Chondrocyte (in vitro differentiated cells): ENCODE measurements around the gene EXOC3L1. TPM values are rescaled to one million over a fixed set of nuclear protein-coding genes. Genes with fewer than 3 reads are reported as not detected.

Source experiments
- DNase-seq: peaks from one replicate; pipeline ENCODE4 v3.0.0; 2021; ENCODE audit warnings: mixed read lengths, low spot score
- H3K27ac Mint-ChIP-seq: one replicate; pipeline ENCODE4 v1.8.0; 2021; ENCODE audit warnings: mild to moderate bottlenecking, moderate library complexity, mixed read lengths; ENCODE audit not compliant: unreplicated experiment
- H3K27me3 Mint-ChIP-seq: 2 replicates; pipeline ENCODE4 v1.8.0; 2021; ENCODE audit warnings: low read depth, mixed read lengths
- H3K36me3 Mint-ChIP-seq: 2 replicates; pipeline ENCODE4 v1.8.0; 2021; ENCODE audit warnings: low read depth, mixed read lengths
- H3K4me1 Mint-ChIP-seq: 2 replicates; pipeline ENCODE4 v1.8.0; 2021; ENCODE audit warnings: low read depth, mild to moderate bottlenecking, mixed read lengths
- H3K4me3 Mint-ChIP-seq: one replicate; pipeline ENCODE4 v1.8.0; 2021; ENCODE audit warnings: mild to moderate bottlenecking, moderate library complexity, mixed read lengths; ENCODE audit not compliant: unreplicated experiment
- H3K9me3 Mint-ChIP-seq: 2 replicates; pipeline ENCODE4 v1.8.0; 2021; ENCODE audit warnings: low read depth, mixed read lengths
- CTCF ChIP-seq: fragments of 200-600 bp; sonication (generic); IDR thresholded peaks from 2 replicates; pipeline ENCODE4 v1.5.0; 2021; ENCODE audit warnings: antibody characterized with exemption, mild to moderate bottlenecking, moderate library complexity
- total RNA-seq: library from RNA; stranded (reverse); gene quantifications from 3 replicates; pipeline ENCODE4 v1.2.1, GENCODE V29; 2021

The EXOC3L1 gene
- total RNA-seq, 1 donor from 2014 or later = not detected

GRCh38 chr16:67193536-67193935, 3.6 kb upstream of the EXOC3L1 start:
- Mint-ChIP-seq H3K27me3 (no peaks in the 10 kb centered on the region), H3K27ac (peak overlapping the region; percentile 45), H3K9me3 (no peaks in the 10 kb centered on the region), H3K36me3 (peaks cover 25% of the 10 kb centered on the region), H3K4me1 (peaks cover 36% of the 10 kb centered on the region), H3K4me3 (peak overlapping the region; percentile 87)
- DNase-seq = no peak
- TF ChIP-seq CTCF = no peak

GRCh38 chr16:67192781-67193361, 2.9 kb upstream of the EXOC3L1 start:
- no peak for TF ChIP-seq CTCF
- DNase-seq = no peak
- peaks cover 21% of the 10 kb centered on the region for H3K36me3 Mint-ChIP-seq
- no peaks in the 10 kb centered on the region for H3K9me3 Mint-ChIP-seq
- no peaks in the 10 kb centered on the region for H3K27me3 Mint-ChIP-seq
- peaks cover 32% of the 10 kb centered on the region for H3K4me1 Mint-ChIP-seq
- H3K4me3 Mint-ChIP-seq = peak overlapping the region; percentile 87
- H3K27ac Mint-ChIP-seq = peak overlapping the region; percentile 79

GRCh38 chr16:67191995-67192681, 2.2 kb upstream of the EXOC3L1 start, which contains the start of gene E2F4:
E2F4 (plus strand) TSS chr16:67192155; CDS start chr16:67192228, 73 bp downstream.
- Mint-ChIP-seq H3K36me3 (peaks cover 21% of the 10 kb centered on the region), H3K4me1 (peaks cover 32% of the 10 kb centered on the region), H3K9me3 (no peaks in the 10 kb centered on the region), H3K27me3 (no peaks in the 10 kb centered on the region), H3K27ac (peak within 1 kb of the TSS; percentile 79), H3K4me3 (peak within 1 kb of the TSS; percentile 87)
- no peak for TF ChIP-seq CTCF
- no peak for DNase-seq

GRCh38 chr16:67191411-67191994, 1.6 kb upstream of the EXOC3L1 start:
- H3K27ac Mint-ChIP-seq = peak overlapping the region; percentile 68
- H3K36me3 Mint-ChIP-seq = peaks cover 15% of the 10 kb centered on the region
- no peak for DNase-seq
- peak overlapping the region; percentile 87 for H3K4me3 Mint-ChIP-seq
- peaks cover 28% of the 10 kb centered on the region for H3K4me1 Mint-ChIP-seq
- H3K27me3 Mint-ChIP-seq = no peaks in the 10 kb centered on the region
- no peaks in the 10 kb centered on the region for H3K9me3 Mint-ChIP-seq
- TF ChIP-seq CTCF = no peak

- H3K36me3 Mint-ChIP-seq = peaks cover 8% of the 10 kb centered on the region
- H3K9me3 Mint-ChIP-seq = no peaks in the 10 kb centered on the region
- no peaks in the 10 kb centered on the region for H3K27me3 Mint-ChIP-seq
- H3K4me1 Mint-ChIP-seq = peaks cover 28% of the 10 kb centered on the region
- no peak for DNase-seq
- H3K27ac Mint-ChIP-seq = no peak overlapping the region
- TF ChIP-seq CTCF = no peak
- H3K4me3 Mint-ChIP-seq = no peak overlapping the region
Observed at GRCh38 chr16:67190448-67191399, 788 bp upstream of the EXOC3L1 start.
